ENCODE data around the gene TSEN34.
"Not testable (repeated sequence)": the region's sequence is repeated elsewhere in the genome, so short reads cannot be mapped to it uniquely, and the experiment has no call there.

Gene TSEN34

GRCh38 chr19:54240372-54241336 lies 49.5 kb downstream of the TSEN34 start:
- DNase-seq: not testable (repeated sequence)

- DNase-seq: not testable (repeated sequence)
Measured at GRCh38 chr19:54242234-54242633, 51.1 kb downstream of the TSEN34 start.

GRCh38 chr19:54242646-54243045 lies 51.5 kb downstream of the TSEN34 start, which contains the start of gene LILRA6:
Gene LILRA6 (minus strand): TSS chr19:54242790.
- not testable (repeated sequence) for DNase-seq

GRCh38 chr19:54243809-54244208 lies 52.7 kb downstream of the TSEN34 start:
- not testable (repeated sequence) for DNase-seq
